NCI-H128 (cell line): Measurements from ENCODE around the gene CCDC159.
"Not testable (repeated sequence)": the region's sequence is repeated elsewhere in the genome, so short reads cannot be mapped to it uniquely, and the experiment has no call there.

Experiments used
- DNase-seq: peaks from one replicate; lab custom pipeline; 2025; ENCODE audit not compliant: unreplicated experiment; lab: John Stamatoyannopoulos, UW

The CCDC159 gene

GRCh38 chr19:11346104-11346940, at the start of gene CCDC159, which contains the start of gene TMEM205:
CCDC159 (plus strand) TSS chr19:11346519; CDS start chr19:11346607, 88 bp downstream.
TMEM205 (minus strand) TSS chr19:11346268; CDS start chr19:11345619, 649 bp downstream.
- DNase-seq = peak; percentile 98

GRCh38 chr19:11299946-11300810, 46.1 kb upstream of the CCDC159 start:
- DNase-seq = no peak

GRCh38 chr19:11300811-11301120, 45.6 kb upstream of the CCDC159 start:
- DNase-seq = no peak

- DNase-seq = no peak
Observed at GRCh38 chr19:11304936-11305335, 41.4 kb upstream of the CCDC159 start.

DNA sequence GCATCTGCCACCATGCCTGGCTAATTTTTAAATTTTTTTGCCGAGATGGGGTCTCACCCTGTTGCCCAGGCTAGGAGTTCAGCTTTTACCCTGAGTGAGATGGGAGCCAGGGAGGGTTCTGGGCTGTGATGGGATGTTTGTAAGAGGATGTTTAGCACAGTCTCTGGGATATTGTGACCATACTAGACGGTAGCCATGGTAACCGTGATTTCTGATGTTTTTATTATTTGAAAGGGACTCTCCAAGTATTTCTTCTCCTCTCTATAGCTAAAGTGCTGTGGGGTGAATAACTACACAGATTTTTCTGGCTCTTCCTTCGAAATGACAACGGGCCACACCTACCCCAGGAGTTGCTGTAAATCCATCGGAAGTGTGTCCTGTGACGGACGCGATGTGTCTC, 40.0 kb upstream of the CCDC159 start:
- no peak for DNase-seq

DNA sequence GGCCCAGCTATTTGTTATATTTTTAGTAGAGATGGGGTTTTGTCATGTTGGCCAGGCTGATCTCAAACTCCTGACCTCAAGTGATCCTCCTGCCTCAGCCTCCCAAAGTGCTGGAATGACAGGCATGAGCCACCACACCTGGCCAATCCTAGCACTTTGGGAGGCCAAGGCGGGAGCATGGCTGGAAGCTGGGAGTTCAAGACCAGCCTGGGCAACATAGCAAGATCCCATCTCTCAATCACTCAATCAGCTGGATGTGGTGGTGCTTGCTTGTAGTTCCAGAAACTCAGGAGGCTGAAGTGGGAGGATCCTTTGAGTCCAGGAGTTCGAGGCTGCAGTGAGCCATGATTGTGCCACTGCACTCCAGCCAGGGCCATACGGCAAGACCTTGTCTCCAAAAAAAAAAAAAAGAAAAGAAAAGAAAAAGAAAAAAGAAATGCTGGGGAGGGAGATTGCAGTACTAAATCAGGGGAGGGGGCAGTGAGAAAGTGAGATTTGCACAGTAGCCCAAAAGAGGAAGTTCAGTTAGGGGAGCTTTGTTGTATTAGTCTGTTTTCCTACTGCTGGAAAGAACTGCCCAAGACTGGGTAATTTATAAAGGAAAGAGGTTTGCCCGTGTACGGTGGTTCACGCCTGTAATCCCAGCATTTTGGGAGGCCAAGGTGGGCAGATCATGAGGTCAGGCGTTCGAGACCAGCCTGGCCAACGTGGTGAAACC, 25.9 kb upstream of the CCDC159 start:
- not testable (repeated sequence) for DNase-seq

DNA sequence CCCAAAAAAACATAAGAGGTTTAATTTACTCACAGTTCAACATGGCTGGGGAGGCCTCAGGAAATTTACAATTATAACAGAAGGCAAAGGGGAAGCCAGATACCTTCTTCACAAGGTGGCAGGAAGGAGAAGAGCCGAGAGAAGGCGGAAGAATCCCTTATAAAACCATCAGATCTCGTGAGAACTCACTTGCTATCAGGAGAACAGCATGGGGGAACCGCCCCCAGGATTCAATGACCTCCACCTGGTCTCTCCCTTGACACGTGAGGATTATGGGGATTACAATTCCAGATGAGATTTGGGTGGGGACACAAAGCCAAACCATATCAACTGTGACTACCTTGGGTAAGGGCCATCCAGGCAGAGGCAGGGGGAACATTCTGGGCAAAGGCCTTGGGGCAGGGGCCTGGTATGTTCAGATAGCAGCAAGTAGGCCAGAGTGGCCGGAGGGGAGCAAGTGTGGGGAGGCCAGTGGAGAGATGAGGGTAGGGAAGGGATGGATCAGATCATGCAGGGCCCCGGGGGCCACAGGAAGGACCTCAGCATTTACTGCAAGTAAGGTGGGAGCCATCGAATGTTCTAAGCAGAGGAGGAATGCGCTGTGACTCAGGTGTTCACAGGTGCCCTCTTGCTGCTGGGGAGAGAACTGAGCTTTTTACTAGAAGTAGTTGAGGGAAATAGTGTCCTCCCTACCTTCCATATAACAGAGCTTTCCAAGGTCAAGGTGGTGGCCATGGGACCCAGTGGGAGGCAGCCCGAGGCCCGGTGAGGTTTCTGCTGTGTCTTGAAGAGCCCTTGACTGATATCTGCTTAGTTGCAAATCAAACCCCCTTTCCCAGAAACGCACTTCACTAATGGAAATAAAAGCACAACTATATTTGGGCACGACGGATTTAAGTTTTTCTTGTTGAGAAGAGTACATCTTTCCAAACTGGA, 24.9 kb upstream of the CCDC159 start:
- no peak for DNase-seq

- no peak for DNase-seq
Observed at GRCh38 chr19:11322269-11323024, 23.9 kb upstream of the CCDC159 start.

DNA sequence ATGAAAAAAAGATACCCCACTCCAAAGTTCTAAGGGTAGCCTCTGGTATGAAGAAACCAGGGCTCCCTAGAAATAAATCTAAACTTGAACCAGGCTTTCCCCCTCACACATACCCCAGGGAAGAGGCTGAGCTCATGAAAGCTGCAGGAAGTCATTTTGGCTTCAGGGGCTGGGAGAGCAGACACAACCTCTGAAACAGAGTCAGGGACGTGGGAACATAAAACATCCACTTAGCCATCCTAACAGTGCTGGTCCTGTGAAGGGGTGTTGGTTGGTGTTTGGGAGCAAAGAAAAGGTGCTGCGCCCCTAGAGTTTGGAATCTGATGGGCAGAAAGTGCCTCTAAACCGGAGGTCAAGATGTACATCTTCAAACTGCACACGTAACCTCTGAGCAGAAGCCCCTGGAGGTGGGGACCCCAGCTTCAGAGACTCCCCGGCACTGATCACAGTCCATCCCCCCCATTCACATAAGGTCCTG, 22.7 kb upstream of the CCDC159 start:
- no peak for DNase-seq

GRCh38 chr19:11324079-11324661, 22.1 kb upstream of the CCDC159 start:
- DNase-seq = no peak

GRCh38 chr19:11324748-11325389, 21.4 kb upstream of the CCDC159 start:
- DNase-seq = no peak

GRCh38 chr19:11325544-11325943, 20.8 kb upstream of the CCDC159 start:
- no peak for DNase-seq

DNA sequence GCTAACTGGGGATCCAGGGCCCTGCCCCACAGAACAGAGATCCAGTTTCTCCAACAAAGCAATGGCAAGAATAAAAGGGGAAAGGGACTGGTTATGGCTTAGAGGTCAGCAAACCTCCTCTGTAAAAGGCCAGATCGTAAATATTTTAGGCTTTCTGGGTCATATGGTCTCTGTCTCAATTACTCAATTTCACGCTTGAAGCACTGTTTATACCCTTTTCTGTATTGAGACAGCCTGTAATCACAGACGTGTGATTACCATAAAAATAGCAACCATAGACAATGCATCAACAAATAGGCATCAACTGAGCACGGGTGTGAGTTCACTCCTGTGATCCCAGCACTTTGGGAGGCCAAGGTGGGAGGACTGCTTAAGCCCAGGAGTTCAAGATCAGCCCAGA, 16.2 kb upstream of the CCDC159 start:
- DNase-seq = no peak

GRCh38 chr19:11331502-11331901, 14.8 kb upstream of the CCDC159 start:
- no peak for DNase-seq

- no peak for DNase-seq
Observed at GRCh38 chr19:11332822-11333221, 13.5 kb upstream of the CCDC159 start.

GRCh38 chr19:11333838-11334237, 12.5 kb upstream of the CCDC159 start:
- DNase-seq = not testable (repeated sequence)

- DNase-seq = no peak
Observed at GRCh38 chr19:11335449-11336146, 10.7 kb upstream of the CCDC159 start.

DNA sequence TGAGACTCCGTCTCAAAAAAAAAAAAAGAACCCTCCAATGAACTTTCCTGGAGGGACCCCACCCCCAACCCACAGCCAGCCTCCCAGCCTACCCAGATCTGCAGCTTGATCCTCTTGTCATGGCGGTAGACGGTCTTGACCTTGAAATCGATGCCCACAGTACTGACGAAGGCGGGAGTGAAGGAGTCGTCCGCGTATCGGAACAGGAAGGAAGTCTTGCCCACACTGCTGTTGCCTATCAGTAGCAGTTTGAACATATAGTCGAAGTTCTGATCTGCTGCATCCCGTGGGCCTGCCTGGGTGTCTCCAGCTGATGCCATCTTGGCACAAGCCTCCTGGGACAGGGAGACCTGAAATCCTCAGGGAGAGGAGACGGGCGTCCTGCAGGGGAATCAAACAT, 9.2 kb upstream of the CCDC159 start:
- no peak for DNase-seq
